Activated naive CD4-positive, alpha-beta T cell treated with anti-CD3 and anti-CD28 coated beads for 36 hours (primary cell): ENCODE data around the gene SCAMP1. TPM values are rescaled to one million over a fixed set of nuclear protein-coding genes. Genes with fewer than 3 reads are reported as not detected.
"Not testable (repeated sequence)": the region's sequence is repeated elsewhere in the genome, so short reads cannot be mapped to it uniquely, and the experiment has no call there.

Experiments
- CTCF ChIA-PET: fragments of 350-600 bp; sonication (Branson Sonifier 250); formaldehyde crosslinking; loops from one replicate; lab custom pipeline; 2021; ENCODE audit warnings: antibody characterized with exemption; lab: Charles Lee
- DNase-seq: peaks from one replicate; pipeline ENCODE4 v3.0.0-alpha.2; 2020
- H3K27ac Mint-ChIP-seq: one replicate; pipeline ENCODE4 v1.8.0; 2021; ENCODE audit warnings: mild to moderate bottlenecking, mixed read lengths
- H3K27me3 Mint-ChIP-seq: one replicate; pipeline ENCODE4 v1.8.0; 2021; ENCODE audit warnings: low read depth, mixed read lengths
- H3K36me3 Mint-ChIP-seq: one replicate; pipeline ENCODE4 v1.8.0; 2021; ENCODE audit warnings: low read depth, mixed read lengths
- H3K4me1 Mint-ChIP-seq: one replicate; pipeline ENCODE4 v1.8.0; 2021; ENCODE audit warnings: low read depth, mixed read lengths
- H3K4me3 Mint-ChIP-seq: one replicate; pipeline ENCODE4 v1.8.0; 2021; ENCODE audit warnings: mild to moderate bottlenecking, moderate library complexity, mixed read lengths
- H3K9me3 Mint-ChIP-seq: one replicate; pipeline ENCODE4 v1.8.0; 2021; ENCODE audit warnings: mixed read lengths
- intact Hi-C: fragments of 100-400 bp; cut with micrococcal nuclease; formaldehyde crosslinking; loops from one replicate; pipeline ENCODE4 v1.15.1; 2023
- total RNA-seq, 2 experiments: library from RNA; stranded (reverse); gene quantifications; one replicate each; pipeline ENCODE4 v1.2.3, GENCODE V29; 2021

The SCAMP1 gene
- total RNA-seq, 2 experiments from 2014 or later: 9.7 to 10.3 TPM

DNA sequence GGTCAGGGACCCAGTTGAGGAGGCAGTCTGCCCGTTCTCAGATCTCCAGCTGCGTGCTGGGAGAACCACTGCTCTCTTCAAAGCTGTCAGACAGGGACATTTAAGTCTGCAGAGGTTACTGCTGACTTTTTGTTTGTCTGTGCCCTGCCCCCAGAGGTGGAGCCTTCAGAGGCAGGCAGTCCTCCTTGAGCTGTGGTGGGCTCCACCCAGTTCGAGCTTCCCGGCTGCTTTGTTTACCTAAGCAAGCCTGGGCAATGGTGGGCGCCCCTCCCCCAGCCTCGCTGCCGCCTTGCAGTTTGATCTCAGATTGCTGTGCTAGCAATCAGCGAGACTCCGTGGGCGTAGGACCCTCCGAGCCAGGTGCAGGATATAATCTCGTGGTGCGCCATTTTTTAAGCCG, 97.1 kb downstream of the SCAMP1 start:
- H3K36me3 Mint-ChIP-seq: peaks cover 38% of the 10 kb centered on the region
- H3K9me3 Mint-ChIP-seq, CTCF ChIA-PET, H3K4me3 Mint-ChIP-seq, H3K27ac Mint-ChIP-seq, H3K27me3 Mint-ChIP-seq, intact Hi-C loops, H3K4me1 Mint-ChIP-seq, DNase-seq: not testable (repeated sequence)

DNA sequence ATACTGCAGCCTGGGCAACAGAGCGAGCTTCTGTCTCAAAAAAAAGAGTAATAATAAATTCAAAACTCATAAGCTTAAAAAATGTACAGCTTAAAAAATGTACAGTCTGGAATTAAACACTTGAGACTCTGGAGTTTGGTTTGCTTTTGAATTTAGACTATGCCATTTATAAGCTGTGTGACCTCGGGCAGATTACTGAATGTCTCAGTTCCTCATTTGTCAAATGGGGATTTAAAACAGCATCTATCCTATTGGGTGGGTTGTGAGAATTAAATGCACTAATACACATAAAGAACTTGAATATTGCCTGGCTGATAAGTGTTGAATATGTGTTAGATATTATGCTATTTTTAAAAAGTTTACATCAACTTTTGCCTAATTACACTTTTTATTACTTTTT, 98.4 kb downstream of the SCAMP1 start:
- CTCF ChIA-PET: interaction anchor here (1.1 kb wide), 1 partner anchor 9 kb away, joined by 5 read pairs; no protein-coding TSS in a partner anchor
- H3K36me3 Mint-ChIP-seq: peaks cover 43% of the 10 kb centered on the region

DNA sequence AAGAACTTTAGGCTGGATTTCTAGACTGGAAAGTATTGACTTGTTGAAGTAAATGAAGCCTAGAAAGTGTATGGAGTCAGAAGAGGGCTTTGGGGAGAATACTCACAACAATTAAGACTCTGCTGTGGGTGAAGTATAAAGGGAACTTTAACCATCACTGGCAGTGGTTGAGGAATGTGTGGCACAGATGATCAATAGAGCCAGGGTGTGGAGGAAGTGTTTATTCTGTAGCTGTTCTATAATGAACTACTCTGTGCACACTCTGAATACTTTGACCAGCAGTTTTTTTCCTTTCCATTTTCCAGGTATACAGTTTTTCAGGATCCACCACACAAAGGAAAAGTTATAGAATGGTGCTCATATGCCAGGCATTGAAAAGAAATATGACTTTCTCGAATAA, 106.7 kb downstream of the SCAMP1 start:
- Mint-ChIP-seq H3K27me3 (no peaks in the 10 kb centered on the region), H3K9me3 (no peaks in the 10 kb centered on the region)
- CTCF ChIA-PET: interaction anchor here (0.6 to 1.7 kb wide), 4 partner anchors 8 to 66 kb away, joined by 3 to 5 read pairs (median 4); no protein-coding TSS in a partner anchor

More for the DNA sequence above, 98.4 kb downstream of the SCAMP1 start:
- Mint-ChIP-seq H3K27me3 (no peaks in the 10 kb centered on the region), H3K27ac (no peak overlapping the region), H3K4me1 (peaks cover 10% of the 10 kb centered on the region), H3K9me3 (no peaks in the 10 kb centered on the region), H3K4me3 (no peak overlapping the region)
- no peak for DNase-seq
- intact Hi-C loops: no loop called here

DNA sequence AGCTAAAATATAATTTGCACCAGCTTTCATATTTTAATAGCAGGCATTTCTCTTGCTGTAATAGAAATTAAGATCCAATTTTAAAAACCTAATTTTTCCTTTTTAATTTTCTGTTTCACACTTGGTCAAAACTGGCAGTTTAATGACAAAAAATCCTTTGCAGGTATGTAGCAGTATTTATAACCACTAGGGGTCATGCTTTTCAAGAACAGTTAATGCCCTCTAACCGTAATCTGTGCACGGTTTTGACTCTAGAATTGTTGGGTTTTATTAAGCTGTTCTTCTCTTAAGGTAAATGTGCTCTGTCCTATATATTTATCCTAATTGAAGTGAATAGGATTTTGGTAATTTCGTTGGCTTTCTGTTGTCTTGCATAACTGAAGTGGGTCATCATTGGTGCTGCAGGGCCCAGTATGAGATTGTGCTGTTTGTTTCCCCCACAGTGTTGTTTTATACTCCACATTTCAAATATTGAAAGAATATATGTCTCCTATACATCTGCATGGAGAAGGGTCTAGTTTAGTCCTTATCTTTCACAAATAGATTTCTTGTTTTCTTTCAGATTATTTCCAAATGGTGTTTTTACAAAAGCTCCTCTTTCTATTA, 107.4 kb downstream of the SCAMP1 start:
- Mint-ChIP-seq H3K4me3 (no peak overlapping the region), H3K36me3 (peaks cover 12% of the 10 kb centered on the region), H3K9me3 (no peaks in the 10 kb centered on the region), H3K4me1 (no peaks in the 10 kb centered on the region), H3K27ac (no peak overlapping the region), H3K27me3 (no peaks in the 10 kb centered on the region)
- no peak for DNase-seq
- CTCF ChIA-PET: interaction anchor here (1.0 to 1.7 kb wide), 3 partner anchors 9 to 28 kb away, joined by 3 to 5 read pairs (median 4); no protein-coding TSS in a partner anchor
- intact Hi-C loops: no loop called here

More for the DNA sequence above, 106.7 kb downstream of the SCAMP1 start:
- no peak overlapping the region for H3K4me3 Mint-ChIP-seq
- peaks cover 13% of the 10 kb centered on the region for H3K36me3 Mint-ChIP-seq
- H3K4me1 Mint-ChIP-seq: no peaks in the 10 kb centered on the region
- no peak overlapping the region for H3K27ac Mint-ChIP-seq
- intact Hi-C loops: no loop called here
- DNase-seq: no peak

DNA sequence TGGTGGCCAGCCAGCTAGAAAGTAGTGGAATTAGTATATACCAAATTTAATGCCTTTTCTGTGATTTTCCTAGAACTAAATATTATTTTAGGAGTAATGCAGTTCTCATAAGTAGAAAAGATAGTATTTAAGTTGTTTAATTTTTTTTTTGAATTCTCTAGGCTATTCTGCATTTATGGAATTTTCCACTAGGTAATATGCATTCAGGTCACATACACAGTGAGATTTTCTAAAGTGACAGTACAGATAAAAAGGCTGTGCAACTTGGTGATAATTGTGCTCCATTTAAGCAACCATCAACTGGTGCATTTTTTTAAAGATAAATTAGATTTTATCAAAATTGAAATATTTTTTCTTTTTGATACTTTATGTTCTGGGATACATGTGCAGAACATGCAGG, 111.5 kb downstream of the SCAMP1 start:
- H3K27me3 Mint-ChIP-seq: no peaks in the 10 kb centered on the region
- no peak overlapping the region for H3K4me3 Mint-ChIP-seq
- no peaks in the 10 kb centered on the region for H3K9me3 Mint-ChIP-seq
- no peak for DNase-seq
- no peaks in the 10 kb centered on the region for H3K4me1 Mint-ChIP-seq
- intact Hi-C loops: no loop called here
- H3K36me3 Mint-ChIP-seq: peaks cover 2% of the 10 kb centered on the region
- CTCF ChIA-PET: no interaction called here
- H3K27ac Mint-ChIP-seq: no peak overlapping the region

DNA sequence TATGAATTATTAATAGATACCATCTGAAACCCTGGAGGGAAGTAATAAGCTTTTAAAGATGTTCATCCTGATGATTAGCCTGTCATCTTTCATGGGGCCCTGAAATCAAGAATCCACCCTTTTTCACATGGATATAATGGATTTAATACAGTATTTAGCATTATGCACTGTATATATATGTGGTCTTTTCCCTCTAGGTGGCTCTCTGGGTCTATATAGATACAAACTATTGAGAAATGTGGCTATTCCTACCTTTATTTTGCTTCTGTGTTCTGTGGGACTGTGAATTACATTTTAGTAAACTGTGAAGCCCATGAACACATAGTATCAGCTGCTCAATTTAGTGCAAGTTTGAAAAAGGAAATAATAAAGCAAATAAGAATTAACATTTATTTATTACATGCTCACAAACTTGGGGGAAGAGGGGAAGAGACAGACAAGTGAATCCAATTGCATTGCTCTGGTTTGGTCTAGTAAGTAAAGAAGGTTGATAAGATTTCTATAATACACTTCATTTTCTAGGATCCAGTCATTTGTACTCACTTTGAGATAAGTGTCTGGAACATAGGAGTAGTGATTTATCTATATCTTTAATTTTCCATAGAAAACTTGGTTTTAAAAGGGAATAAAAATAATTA, 112.2 kb downstream of the SCAMP1 start:
- DNase-seq: no peak
- Mint-ChIP-seq H3K36me3 (peaks cover 2% of the 10 kb centered on the region), H3K4me3 (no peak overlapping the region), H3K27me3 (no peaks in the 10 kb centered on the region), H3K4me1 (no peaks in the 10 kb centered on the region), H3K27ac (no peak overlapping the region), H3K9me3 (no peaks in the 10 kb centered on the region)
- CTCF ChIA-PET: no interaction called here
- intact Hi-C loops: no loop called here

DNA sequence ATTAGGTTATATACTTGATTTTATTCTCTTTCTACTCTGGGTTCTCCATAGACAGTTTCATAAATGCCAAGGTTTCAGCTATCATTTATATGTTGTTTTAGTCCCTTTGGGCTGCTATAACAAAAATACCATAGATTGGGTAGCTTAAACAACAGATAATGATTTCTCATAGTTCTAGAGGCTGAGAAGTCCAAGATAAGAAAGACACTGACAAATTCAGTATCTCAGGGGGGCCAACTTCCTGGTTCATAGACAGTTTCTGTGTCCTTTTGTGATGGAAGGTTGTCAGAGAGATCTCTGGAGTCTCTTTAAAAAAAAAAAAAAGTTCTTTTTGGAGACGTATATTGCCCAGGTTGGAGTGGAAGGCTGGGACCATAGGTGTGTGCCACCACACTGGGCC, 113.3 kb downstream of the SCAMP1 start:
- Mint-ChIP-seq H3K27me3 (no peaks in the 10 kb centered on the region), H3K4me1 (no peaks in the 10 kb centered on the region), H3K36me3 (peaks cover 2% of the 10 kb centered on the region), H3K27ac (no peak overlapping the region), H3K4me3 (no peak overlapping the region), H3K9me3 (no peaks in the 10 kb centered on the region)
- DNase-seq: no peak
- intact Hi-C loops: no loop called here
- CTCF ChIA-PET: no interaction called here

DNA sequence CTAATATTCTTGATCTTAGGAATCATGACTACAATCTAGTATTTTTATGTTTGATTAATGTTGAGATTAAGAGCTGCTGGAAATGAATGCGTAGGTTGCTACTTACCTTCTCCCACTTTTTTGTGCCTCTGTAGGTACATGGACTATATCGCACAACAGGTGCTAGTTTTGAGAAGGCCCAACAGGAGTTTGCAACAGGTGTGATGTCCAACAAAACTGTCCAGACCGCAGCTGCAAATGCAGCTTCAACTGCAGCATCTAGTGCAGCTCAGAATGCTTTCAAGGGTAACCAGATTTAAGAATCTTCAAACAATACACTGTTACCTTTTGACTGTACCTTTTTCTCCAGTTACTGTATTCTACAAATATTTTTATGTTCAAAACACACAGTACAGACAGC, 115.0 kb downstream of the SCAMP1 start:
- Mint-ChIP-seq H3K36me3 (peaks cover 2% of the 10 kb centered on the region), H3K9me3 (no peaks in the 10 kb centered on the region), H3K4me1 (no peaks in the 10 kb centered on the region), H3K4me3 (no peak overlapping the region), H3K27me3 (no peaks in the 10 kb centered on the region), H3K27ac (no peak overlapping the region)
- DNase-seq: no peak
- CTCF ChIA-PET: no interaction called here
- intact Hi-C loops: no loop called here

DNA sequence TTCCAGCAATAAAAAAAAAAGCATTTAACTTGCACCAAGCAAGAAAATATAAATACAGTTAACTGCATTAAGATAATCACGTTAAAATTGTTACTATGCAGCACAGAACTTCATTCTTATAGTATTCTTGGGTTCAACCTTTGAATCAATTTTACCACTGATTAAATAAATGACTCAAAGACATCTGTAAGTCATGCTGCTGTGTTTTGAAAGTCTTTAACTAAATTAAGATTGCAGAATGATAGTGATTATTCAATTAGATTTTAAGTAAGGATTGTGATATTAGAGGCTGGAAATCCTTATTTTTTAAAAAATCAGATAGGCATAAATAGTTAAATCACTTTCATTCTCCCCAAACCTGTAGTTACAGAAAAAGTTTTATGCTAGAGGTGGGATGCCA, 116.4 kb downstream of the SCAMP1 start:
- Mint-ChIP-seq H3K27ac (no peak overlapping the region), H3K4me3 (no peak overlapping the region), H3K9me3 (no peaks in the 10 kb centered on the region), H3K4me1 (no peaks in the 10 kb centered on the region), H3K36me3 (peaks cover 2% of the 10 kb centered on the region), H3K27me3 (no peaks in the 10 kb centered on the region)
- no peak for DNase-seq
- intact Hi-C loops: no loop called here
- CTCF ChIA-PET: no interaction called here

DNA sequence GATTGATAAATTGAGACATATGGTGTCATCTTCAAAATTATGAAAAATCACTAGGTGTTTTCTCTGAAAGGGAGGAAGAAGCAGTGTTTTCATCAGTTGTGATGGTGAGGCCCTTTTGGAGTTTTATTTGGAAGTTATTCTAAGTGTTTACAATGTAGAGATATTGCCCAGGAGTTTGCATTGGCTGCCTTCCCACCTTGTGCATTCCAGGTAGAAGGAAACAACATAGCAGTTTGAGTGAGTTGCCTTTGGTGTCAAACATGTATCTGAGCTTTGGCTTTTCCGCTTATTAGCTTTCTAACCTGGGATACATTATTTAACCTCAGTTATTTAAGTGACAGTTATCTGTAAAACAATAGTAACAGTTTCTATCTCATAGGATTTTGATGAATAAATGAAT, 122.5 kb downstream of the SCAMP1 start:
- H3K4me3 Mint-ChIP-seq: no peak overlapping the region
- no peaks in the 10 kb centered on the region for H3K9me3 Mint-ChIP-seq
- peaks cover 12% of the 10 kb centered on the region for H3K4me1 Mint-ChIP-seq
- CTCF ChIA-PET: interaction anchor here (0.6 to 0.8 kb wide), 2 partner anchors 13 to 15 kb away, joined by 3 to 4 read pairs; no protein-coding TSS in a partner anchor
- intact Hi-C loops: no loop called here
- no peaks in the 10 kb centered on the region for H3K27me3 Mint-ChIP-seq
- H3K27ac Mint-ChIP-seq: no peak overlapping the region
- H3K36me3 Mint-ChIP-seq: peaks cover 1% of the 10 kb centered on the region
- DNase-seq: no peak

DNA sequence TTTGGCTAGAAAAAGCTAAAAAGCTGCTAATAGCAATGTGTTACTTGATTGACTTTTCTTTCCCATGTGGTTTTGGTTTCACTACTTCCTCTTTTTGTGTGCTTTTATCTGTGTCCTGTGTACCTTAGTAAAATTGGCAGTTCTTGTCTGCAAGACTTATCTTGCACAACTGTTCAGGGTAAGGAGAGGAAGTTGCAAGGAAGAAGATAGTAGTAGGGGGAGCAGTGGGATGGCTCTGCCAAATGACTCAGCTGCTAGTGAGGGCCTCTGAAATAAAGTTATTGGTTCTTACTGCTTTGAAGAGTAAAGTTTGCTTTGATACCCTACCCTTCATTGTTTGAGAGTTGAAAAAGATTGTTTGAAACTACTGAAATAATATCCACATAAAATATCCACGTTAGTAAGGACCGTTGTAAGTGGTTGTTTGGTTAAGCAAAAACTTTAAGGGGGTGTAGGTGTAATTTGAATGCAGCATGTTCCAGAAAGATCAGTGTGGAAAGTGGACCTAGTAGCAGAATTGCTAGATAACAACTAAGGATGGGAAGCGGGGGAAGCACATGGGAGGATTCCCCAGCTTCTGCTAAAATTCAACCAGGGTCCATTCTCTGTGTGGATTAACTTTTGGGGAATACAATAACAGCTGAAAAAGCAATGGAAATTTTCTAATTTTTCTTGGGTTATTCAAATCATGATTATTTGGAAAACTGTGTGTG, 123.5 kb downstream of the SCAMP1 start:
- H3K4me3 Mint-ChIP-seq: no peak overlapping the region
- H3K27ac Mint-ChIP-seq: peak overlapping the region; percentile 3

DNA sequence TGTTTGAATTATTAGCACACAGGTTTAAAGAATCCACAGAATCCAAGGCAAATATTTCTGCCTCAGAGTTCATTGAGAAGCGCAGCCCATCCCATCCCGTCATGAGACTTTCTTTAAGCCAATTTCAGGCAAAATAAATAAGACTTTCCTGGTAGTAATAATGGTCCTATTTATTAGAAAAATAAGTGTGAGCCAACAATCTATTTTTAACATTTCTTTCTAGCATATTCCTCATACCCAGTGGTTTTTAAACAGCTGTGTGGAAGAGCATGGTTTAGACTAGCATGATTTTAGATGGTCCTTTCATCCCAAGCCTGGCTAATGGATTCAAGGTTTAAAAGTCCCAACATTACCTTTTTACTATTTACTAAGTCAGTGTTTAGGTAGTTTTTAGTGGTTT, 125.8 kb downstream of the SCAMP1 start:
- H3K9me3 Mint-ChIP-seq: no peaks in the 10 kb centered on the region
- H3K36me3 Mint-ChIP-seq: peaks cover 1% of the 10 kb centered on the region
- CTCF ChIA-PET: no interaction called here
- no peak overlapping the region for H3K4me3 Mint-ChIP-seq
- H3K27me3 Mint-ChIP-seq: no peaks in the 10 kb centered on the region
- intact Hi-C loops: no loop called here
- no peak overlapping the region for H3K27ac Mint-ChIP-seq
- peaks cover 12% of the 10 kb centered on the region for H3K4me1 Mint-ChIP-seq
- no peak for DNase-seq

More for the DNA sequence above, 123.5 kb downstream of the SCAMP1 start:
- H3K4me1 Mint-ChIP-seq: peaks cover 12% of the 10 kb centered on the region
- no peak for DNase-seq
- no peaks in the 10 kb centered on the region for H3K9me3 Mint-ChIP-seq
- peaks cover 1% of the 10 kb centered on the region for H3K36me3 Mint-ChIP-seq
- intact Hi-C loops: no loop called here
- CTCF ChIA-PET: interaction anchor here (0.8 kb wide), 1 partner anchor 16 kb away, joined by 4 read pairs; no protein-coding TSS in a partner anchor
- H3K27me3 Mint-ChIP-seq: no peaks in the 10 kb centered on the region
